ENCODE results near the gene SYPL2.
"Not testable (repeated sequence)": the region's sequence is repeated elsewhere in the genome, so short reads cannot be mapped to it uniquely, and the experiment has no call there.

The SYPL2 gene

GRCh38 chr1:109472779-109473178, 6.4 kb downstream of the SYPL2 start:
- no peak for FAIRE-seq

- not testable (repeated sequence) for FAIRE-seq
Measured at GRCh38 chr1:109473284-109474057, 7.1 kb downstream of the SYPL2 start.

GRCh38 chr1:109474697-109475096, 8.4 kb downstream of the SYPL2 start:
- no peak for FAIRE-seq

- FAIRE-seq: no peak
Measured at GRCh38 chr1:109475261-109475660, 8.9 kb downstream of the SYPL2 start.

GRCh38 chr1:109476825-109477224, 10.5 kb downstream of the SYPL2 start:
- no peak for FAIRE-seq

GRCh38 chr1:109477821-109478220, 11.5 kb downstream of the SYPL2 start:
- no peak for FAIRE-seq

GRCh38 chr1:109478806-109479205, 12.5 kb downstream of the SYPL2 start:
- no peak for FAIRE-seq

GRCh38 chr1:109479311-109479710, 13.0 kb downstream of the SYPL2 start:
- no peak for FAIRE-seq

GRCh38 chr1:109479901-109480300, 13.6 kb downstream of the SYPL2 start:
- no peak for FAIRE-seq

GRCh38 chr1:109481646-109482045, 15.3 kb downstream of the SYPL2 start:
- FAIRE-seq: no peak

GRCh38 chr1:109482242-109482641, 15.9 kb downstream of the SYPL2 start:
- no peak for FAIRE-seq

- no peak for FAIRE-seq
Measured at GRCh38 chr1:109482791-109483671, 16.7 kb downstream of the SYPL2 start.

GRCh38 chr1:109483672-109484518, 17.5 kb downstream of the SYPL2 start, which contains the start of gene ATXN7L2:
Gene ATXN7L2 (plus strand): TSS chr1:109483905. CDS start chr1:109483954, 49 bp downstream.
- FAIRE-seq: no peak

GRCh38 chr1:109484519-109484975, 18.2 kb downstream of the SYPL2 start:
- no peak for FAIRE-seq

- FAIRE-seq: no peak
Measured at GRCh38 chr1:109485001-109485400, 18.7 kb downstream of the SYPL2 start.

- FAIRE-seq: no peak
Measured at GRCh38 chr1:109487261-109487660, 20.9 kb downstream of the SYPL2 start.

GRCh38 chr1:109488201-109488600, 21.9 kb downstream of the SYPL2 start:
- no peak for FAIRE-seq

- no peak for FAIRE-seq
Measured at GRCh38 chr1:109488696-109489095, 22.4 kb downstream of the SYPL2 start.

GRCh38 chr1:109490029-109490933, 23.9 kb downstream of the SYPL2 start:
- no peak for FAIRE-seq

GRCh38 chr1:109490934-109491302, 24.6 kb downstream of the SYPL2 start:
- no peak for FAIRE-seq

GRCh38 chr1:109491372-109491771, 25.0 kb downstream of the SYPL2 start:
- no peak for FAIRE-seq

GRCh38 chr1:109492779-109493178, 26.4 kb downstream of the SYPL2 start:
- no peak for FAIRE-seq

Measured in colon (tissue), 2 donors.